Peyer's patch (tissue), 4 donors: ENCODE measurements around the gene CLPTM1L.

Experiments
- POLR2A ChIP-seq, 2 donors: fragments of 450-650 bp; IDR thresholded peaks; one replicate each; pipeline ENCODE4 v1.5.1; 2017; ENCODE audit warnings: antibody characterized with exemption in 2 of 2, mild to moderate bottlenecking in 2 of 2, moderate library complexity in 2 of 2
- TF ChIP-seq, protein P1 (sequence below), 6 experiments: fragments of 450-650 bp in 4 of 6; fragments of 200-600 bp in 2 of 6; sonication (generic) in 1 of 6; IDR thresholded peaks; one replicate each; pipeline ENCODE4 v1.5.1; 2017 to 2019; ENCODE audit warnings: antibody characterized with exemption in 6 of 6, mild to moderate bottlenecking in 3 of 6, moderate library complexity in 1 of 6

- TF ChIP-seq, protein P1, sequence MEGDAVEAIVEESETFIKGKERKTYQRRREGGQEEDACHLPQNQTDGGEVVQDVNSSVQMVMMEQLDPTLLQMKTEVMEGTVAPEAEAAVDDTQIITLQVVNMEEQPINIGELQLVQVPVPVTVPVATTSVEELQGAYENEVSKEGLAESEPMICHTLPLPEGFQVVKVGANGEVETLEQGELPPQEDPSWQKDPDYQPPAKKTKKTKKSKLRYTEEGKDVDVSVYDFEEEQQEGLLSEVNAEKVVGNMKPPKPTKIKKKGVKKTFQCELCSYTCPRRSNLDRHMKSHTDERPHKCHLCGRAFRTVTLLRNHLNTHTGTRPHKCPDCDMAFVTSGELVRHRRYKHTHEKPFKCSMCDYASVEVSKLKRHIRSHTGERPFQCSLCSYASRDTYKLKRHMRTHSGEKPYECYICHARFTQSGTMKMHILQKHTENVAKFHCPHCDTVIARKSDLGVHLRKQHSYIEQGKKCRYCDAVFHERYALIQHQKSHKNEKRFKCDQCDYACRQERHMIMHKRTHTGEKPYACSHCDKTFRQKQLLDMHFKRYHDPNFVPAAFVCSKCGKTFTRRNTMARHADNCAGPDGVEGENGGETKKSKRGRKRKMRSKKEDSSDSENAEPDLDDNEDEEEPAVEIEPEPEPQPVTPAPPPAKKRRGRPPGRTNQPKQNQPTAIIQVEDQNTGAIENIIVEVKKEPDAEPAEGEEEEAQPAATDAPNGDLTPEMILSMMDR (IDR thresholded peaks at IDR 0.05): no peak
- TF ChIP-seq POLR2A (IDR thresholded peaks at IDR 0.05): no peak
Measured at GRCh38 chr5:1311439-1312055, 33.4 kb downstream of the CLPTM1L start.
